K562 (cell line): ENCODE measurements around the gene ADGRG1. TPM values are rescaled to one million over a fixed set of nuclear protein-coding genes. Genes with fewer than 3 reads are reported as not detected.

ENCODE experiments used
- ARID2 ChIP-seq: fragments of 450-650 bp; IDR thresholded peaks from 2 replicates; pipeline ENCODE4 v1.6.1; 2017; ENCODE audit warnings: antibody characterized with exemption, mild to moderate bottlenecking
- CHCHD3 ChIP-seq: fragments of 250-450 bp; sonication (Bioruptor Pico); IDR thresholded peaks from 2 replicates; pipeline ENCODE4 v2.1.2; 2022; ENCODE audit warnings: mild to moderate bottlenecking
- ELK3 ChIP-seq: fragments of 450-650 bp; formaldehyde crosslinking; IDR thresholded peaks from 2 replicates; pipeline ENCODE4 v1.4.0; 2020; ENCODE audit warnings: mild to moderate bottlenecking
- FUS ChIP-seq: fragments of 200-400 bp; formaldehyde crosslinking; optimal IDR thresholded peaks from 2 replicates; pipeline ENCODE3; 2017; ENCODE audit warnings: low read depth, low read length
- RBM25 ChIP-seq: fragments of 200-400 bp; formaldehyde crosslinking; IDR thresholded peaks from 2 replicates; pipeline ENCODE4 v1.6.1; 2018; ENCODE audit warnings: low read length, low read depth, moderate library complexity; ENCODE audit not compliant: severe bottlenecking
- RCOR1 ChIP-seq, 2 experiments: IDR thresholded peaks; 2 replicates each; pipeline ENCODE4 v1.6.1; 2012; ENCODE audit warnings: low read depth in 2 of 2, low read length in 2 of 2, borderline replicate concordance in 1 of 2, improper control_type of control experiment in 1 of 2
- RHOXF2B ChIP-seq: fragments of 250-450 bp; sonication (Bioruptor Pico); conservative IDR thresholded peaks from 2 replicates; pipeline ENCODE4 v1.5.1; 2021
- ZBTB33 ChIP-seq: sonication (generic); formaldehyde crosslinking; IDR thresholded peaks from 2 replicates; pipeline ENCODE4 v1.8.1; 2023; ENCODE audit warnings: mild to moderate bottlenecking, missing genetic modification reagents
- ZMIZ1 ChIP-seq, 2 experiments: fragments of 150-350 bp in 1 of 2; IDR thresholded peaks; 2 replicates each; pipeline ENCODE4 v1.6.1; 2012 to 2016; ENCODE audit warnings: low read depth in 2 of 2, low read length in 2 of 2, mild to moderate bottlenecking in 1 of 2, moderate library complexity in 1 of 2
- ZNF24 ChIP-seq: fragments of 450-650 bp; IDR thresholded peaks from 2 replicates; pipeline ENCODE4 v1.6.1; 2016
- ZNF444 ChIP-seq: fragments of 250-450 bp; sonication (Bioruptor Pico); IDR thresholded peaks from 2 replicates; pipeline ENCODE4 v1.4.0; 2020; ENCODE audit warnings: mild to moderate bottlenecking, moderate library complexity
- ZNF77 ChIP-seq: fragments of 250-450 bp; sonication (Bioruptor Pico); IDR thresholded peaks from 2 replicates; pipeline ENCODE4 v1.5.0; 2020
- polyA plus RNA-seq, 8 experiments: library from polyadenylated mRNA; depleted of rRNA in 4 of 8; stranded (reverse) in 5 of 8; unstranded in 3 of 8; fragments of >200 nt; fragmentation: Nextera tagmentation in 2 of 8; fragmentation: Illumina TruSeq in 1 of 8; extraction: Ambion mirVana in 2 of 8; extraction: Trizol in 1 of 8; gene quantifications; 2 replicates each; pipeline versions ENCODE4 v1.2.1 to v1.2.3, GENCODE V29; 2011 to 2014; ENCODE audit warnings: inconsistent platforms in 1 of 8, missing spikeins in 1 of 8
- total RNA-seq, 7 experiments: library from RNA; depleted of rRNA in 6 of 7; stranded (reverse); fragments of >200 nt in 6 of 7; fragmentation: Illumina TruSeq in 2 of 7; extraction: Trizol in 2 of 7; gene quantifications; 2 replicates each; pipeline versions ENCODE4 v1.2.1 to v1.2.3, GENCODE V29; 2011 to 2021; ENCODE audit warnings: low replicate concordance in 1 of 7

The ADGRG1 gene
- total and polyA plus RNA-seq, 9 of the 15 experiments (the other 6 are each of a cell fraction or from before 2014, with no cell fraction given): 0.04 to 0.31 (median 0.16) TPM; not detected in 6

- TF ChIP-seq ZBTB33 (CRISPR knock-in tag): 0 out of 2 replicates have a peak, but pooled peaks have one; percentile 36
- TF ChIP-seq ZNF444 (CRISPR knock-in tag): no peak
- TF ChIP-seq ARID2: no peak
- peak; percentile 85 for TF ChIP-seq RBM25
- TF ChIP-seq ZNF24: 0 out of 2 replicates have a peak, but pooled peaks have one; percentile 49
- no peak for TF ChIP-seq RHOXF2B
- 0 out of 4 replicates have a peak, but pooled peaks of 1 of the 2 experiments have one; percentile 12 for TF ChIP-seq RCOR1 (IDR thresholded peaks at IDR 0.05; ENCODE audit: borderline replicate concordance in 1 of 2, low read depth in 2 of 2, low read length in 2 of 2)
- TF ChIP-seq FUS: no peak
- no peak for TF ChIP-seq ELK3 (CRISPR knock-in tag)
- no peak for TF ChIP-seq ZNF77 (CRISPR knock-in tag)
- no peak for TF ChIP-seq ZMIZ1 (IDR thresholded peaks at IDR 0.05; ENCODE audit: low read depth in 2 of 2, low read length in 2 of 2)
- TF ChIP-seq CHCHD3 (CRISPR knock-in tag): no peak
These were observed 12.6 kb upstream of the ADGRG1 start (continued) for GRCh38 chr16:57615813-57616212.
